K562 (cell line): ENCODE data around the gene FRMD4A. TPM values are rescaled to one million over a fixed set of nuclear protein-coding genes. Genes with fewer than 3 reads are reported as not detected.

Source experiments
- ATAC-seq: fragments of 200-7000 bp; cut with Tn5 transposase; 3 replicates; pipeline ENCODE4 v1.9.1; 2020; ENCODE audit warnings: moderate library complexity
- BruUV-seq: library from RNA; stranded (reverse); fragments of 400-500 nt; replicated peaks from 2 replicates; lab custom pipeline; 2021; lab: Mats Ljungman, UMichigan
- CTCF ChIA-PET: fragments of 300-600 bp; formaldehyde crosslinking; extraction: SDS; loops from one replicate; lab custom pipeline; 2021; ENCODE audit warnings: low intra/inter-chr PET ratio; lab: Yijun Ruan, JAX
- POLR2A ChIA-PET: fragments of 300-600, 350-650 bp; sonication (Branson Sonifier 250); formaldehyde crosslinking; extraction: SDS; loops from one replicate; lab custom pipeline; 2021; ENCODE audit warnings: antibody characterized with exemption, inconsistent platforms; lab: Yijun Ruan, JAX
- DNase-seq, 4 experiments: peaks; one replicate each; pipeline versions ENCODE4 v3.0.0 to v3.0.0-alpha.2; 2011 to 2018; ENCODE audit warnings: low spot score in 3 of 4, mixed read lengths in 3 of 4; ENCODE audit errors: extremely low read depth in 1 of 4
- FAIRE-seq: peaks from 2 replicates; lab custom pipeline; 2011; peaks lifted over from hg19 to GRCh38; lab: Jason Lieb, UNC
- H2AFZ ChIP-seq: 2 replicates; pipeline ENCODE4 v1.6.0; 2011; ENCODE audit warnings: low read depth, low read length, control low read depth, inconsistent platforms
- H3K27ac ChIP-seq: fragments of 200-600 bp; 3 replicates; pipeline ENCODE4 v1.8.0; 2011; ENCODE audit warnings: low read depth, mild to moderate bottlenecking, control low read depth, inconsistent platforms, low read length, moderate library complexity, mixed read lengths; ENCODE audit errors: extremely low read depth
- H3K27me3 ChIP-seq, 2 experiments: fragments of 300-600 bp in 1 of 2; 2 replicates in 1 of 2; 3 replicates in 1 of 2; pipeline versions ENCODE4 v1.6.0 to v1.8.0; 2011; ENCODE audit warnings: inconsistent platforms in 2 of 2, low read length in 2 of 2, mild to moderate bottlenecking in 1 of 2, mixed read lengths in 1 of 2, moderate library complexity in 1 of 2; ENCODE audit not compliant: control insufficient read depth in 2 of 2, insufficient read depth in 2 of 2
- H3K36me3 ChIP-seq: fragments of 300-600 bp; 3 replicates; pipeline ENCODE4 v1.8.0; 2011; ENCODE audit warnings: mild to moderate bottlenecking, low read length, inconsistent platforms; ENCODE audit not compliant: control insufficient read depth, insufficient read depth
- H3K4me1 ChIP-seq, 2 experiments: fragments of 200-600 bp in 1 of 2; replicated peaks in 1 of 2; 2 replicates in 1 of 2; 3 replicates in 1 of 2; pipeline versions ENCODE4 v1.5.1 to v1.8.0; 2011; ENCODE audit warnings: inconsistent platforms in 2 of 2, low read length in 2 of 2, mild to moderate bottlenecking in 1 of 2, mixed read lengths in 1 of 2, moderate library complexity in 1 of 2; ENCODE audit not compliant: control insufficient read depth in 2 of 2, insufficient read depth in 2 of 2
- H3K4me2 ChIP-seq: 2 replicates; pipeline ENCODE4 v1.6.1; 2011; ENCODE audit warnings: low read length, control low read depth, inconsistent platforms, mixed read lengths; ENCODE audit not compliant: insufficient read depth
- H3K4me3 ChIP-seq: fragments of 200-600 bp; sonication (generic), shearing (Covaris generic); 2 replicates; pipeline ENCODE4 v1.5.1; 2016; ENCODE audit warnings: control low read depth, inconsistent platforms
- H3K79me2 ChIP-seq: fragments of 200-600 bp; 3 replicates; pipeline ENCODE4 v1.8.0; 2011; ENCODE audit warnings: low read length, inconsistent platforms; ENCODE audit not compliant: control insufficient read depth, insufficient read depth
- H3K9ac ChIP-seq, 2 experiments: 2 replicates each; pipeline versions ENCODE4 v1.6.0 to v1.6.1; 2011; ENCODE audit warnings: low read depth in 2 of 2, low read length in 2 of 2, control low read depth in 1 of 2, inconsistent platforms in 1 of 2, mild to moderate bottlenecking in 1 of 2, mixed read lengths in 1 of 2; ENCODE audit not compliant: insufficient read depth in 1 of 2
- H3K9me1 ChIP-seq: one replicate; pipeline ENCODE4 v1.6.0; 2011; ENCODE audit warnings: inconsistent platforms, mild to moderate bottlenecking, low read length, moderate library complexity; ENCODE audit not compliant: control insufficient read depth, insufficient read depth
- H3K9me3 ChIP-seq: replicated peaks from 2 replicates; pipeline ENCODE4 v1.5.1; 2011; ENCODE audit warnings: low read depth, low read length, inconsistent platforms; ENCODE audit not compliant: control insufficient read depth, insufficient read depth
- H4K20me1 ChIP-seq: replicated peaks from 2 replicates; pipeline ENCODE4 v1.6.1; 2011; ENCODE audit warnings: low read length, inconsistent platforms, mixed read lengths; ENCODE audit not compliant: control insufficient read depth, insufficient read depth
- CBFA2T2 ChIP-seq: fragments of 450-650 bp; conservative IDR thresholded peaks from 2 replicates; pipeline ENCODE4 v1.6.1; 2017; ENCODE audit warnings: mild to moderate bottlenecking
- NFRKB ChIP-seq: fragments of 450-650 bp; IDR thresholded peaks from 2 replicates; pipeline ENCODE4 v1.6.1; 2016; ENCODE audit warnings: low read depth
- WGBS: fragments of 100-300 bp; shearing (Covaris generic); methylation state at CpG from one replicate; pipeline ENCODE4 v1.1.6; 2016; ENCODE audit warnings: low coverage, mixed read lengths; ENCODE audit not compliant: insufficient coverage; ENCODE audit errors: missing lambda C conversion rate; 5-methylcytosine and 5-hydroxymethylcytosine counted together
- in situ Hi-C: fragments of 300-500 bp; cut with MboI; formaldehyde crosslinking; loops from 4 replicates; pipeline ENCODE4 v1.15.0; 2018; ENCODE audit warnings: inconsistent platforms, mixed read lengths
- intact Hi-C: fragments of 100-400 bp; cut with micrococcal nuclease; formaldehyde crosslinking; loops from 2 replicates; pipeline ENCODE4 v1.14.2; 2022
- polyA plus RNA-seq, 8 experiments: library from polyadenylated mRNA; depleted of rRNA in 4 of 8; stranded (reverse) in 5 of 8; unstranded in 3 of 8; fragments of >200 nt; fragmentation: Nextera tagmentation in 2 of 8; fragmentation: Illumina TruSeq in 1 of 8; extraction: Ambion mirVana in 2 of 8; extraction: Trizol in 1 of 8; gene quantifications; 2 replicates each; pipeline versions ENCODE4 v1.2.1 to v1.2.3, GENCODE V29; 2011 to 2014; ENCODE audit warnings: inconsistent platforms in 1 of 8, missing spikeins in 1 of 8
- total RNA-seq, 7 experiments: library from RNA; depleted of rRNA in 6 of 7; stranded (reverse); fragments of >200 nt in 6 of 7; fragmentation: Illumina TruSeq in 2 of 7; extraction: Trizol in 2 of 7; gene quantifications; 2 replicates each; pipeline versions ENCODE4 v1.2.1 to v1.2.3, GENCODE V29; 2011 to 2021; ENCODE audit warnings: low replicate concordance in 1 of 7
- TF ChIP-seq, protein P1 (sequence below): fragments of 200-800 bp; sonication (Bioruptor generic); IDR thresholded peaks from 2 replicates; pipeline ENCODE4 v1.6.1; 2017; ENCODE audit warnings: missing genetic modification characterization, missing compliant biosample characterization
- TF ChIP-seq, protein P2 (sequence below): fragments of 450-650 bp; IDR thresholded peaks from 2 replicates; pipeline ENCODE4 v1.6.1; 2017; ENCODE audit warnings: mild to moderate bottlenecking, moderate library complexity

Gene FRMD4A
- total and polyA plus RNA-seq, 9 of the 15 experiments (the other 6 are each of a cell fraction or from before 2014, with no cell fraction given) = 0.80 to 5.2 (median 3.0) TPM

DNA sequence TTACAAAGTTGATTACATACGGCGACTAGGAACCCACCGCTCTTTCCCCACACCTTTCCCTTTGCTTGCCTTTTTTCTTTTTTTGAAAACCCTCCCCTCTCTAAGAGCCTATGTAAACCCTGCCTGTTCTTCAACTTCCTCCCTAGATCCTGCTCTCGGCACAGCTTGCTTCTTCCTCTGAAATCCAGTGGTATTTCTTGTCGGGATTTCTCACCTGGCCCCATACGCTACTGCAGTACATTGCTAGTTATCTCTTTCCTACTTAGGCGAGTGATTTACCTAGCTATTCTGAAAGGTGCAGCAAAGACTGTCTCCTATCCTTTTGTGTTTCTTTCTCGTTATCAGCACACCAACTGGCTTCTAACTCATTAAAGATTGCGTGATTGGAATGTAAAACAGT lies 372.9 kb downstream of the FRMD4A start:
- H3K79me2 ChIP-seq = no peaks in the 10 kb centered on the region
- H2AFZ ChIP-seq = no peak overlapping the region
- no peaks in the 10 kb centered on the region for H4K20me1 ChIP-seq
- H3K4me1 ChIP-seq = no peaks in the 10 kb centered on the region
- H3K4me2 ChIP-seq = no peak overlapping the region
- TF ChIP-seq, protein P1, sequence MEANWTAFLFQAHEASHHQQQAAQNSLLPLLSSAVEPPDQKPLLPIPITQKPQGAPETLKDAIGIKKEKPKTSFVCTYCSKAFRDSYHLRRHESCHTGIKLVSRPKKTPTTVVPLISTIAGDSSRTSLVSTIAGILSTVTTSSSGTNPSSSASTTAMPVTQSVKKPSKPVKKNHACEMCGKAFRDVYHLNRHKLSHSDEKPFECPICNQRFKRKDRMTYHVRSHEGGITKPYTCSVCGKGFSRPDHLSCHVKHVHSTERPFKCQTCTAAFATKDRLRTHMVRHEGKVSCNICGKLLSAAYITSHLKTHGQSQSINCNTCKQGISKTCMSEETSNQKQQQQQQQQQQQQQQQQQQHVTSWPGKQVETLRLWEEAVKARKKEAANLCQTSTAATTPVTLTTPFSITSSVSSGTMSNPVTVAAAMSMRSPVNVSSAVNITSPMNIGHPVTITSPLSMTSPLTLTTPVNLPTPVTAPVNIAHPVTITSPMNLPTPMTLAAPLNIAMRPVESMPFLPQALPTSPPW (CRISPR knock-in tag) = no peak
- TF ChIP-seq, protein P2, sequence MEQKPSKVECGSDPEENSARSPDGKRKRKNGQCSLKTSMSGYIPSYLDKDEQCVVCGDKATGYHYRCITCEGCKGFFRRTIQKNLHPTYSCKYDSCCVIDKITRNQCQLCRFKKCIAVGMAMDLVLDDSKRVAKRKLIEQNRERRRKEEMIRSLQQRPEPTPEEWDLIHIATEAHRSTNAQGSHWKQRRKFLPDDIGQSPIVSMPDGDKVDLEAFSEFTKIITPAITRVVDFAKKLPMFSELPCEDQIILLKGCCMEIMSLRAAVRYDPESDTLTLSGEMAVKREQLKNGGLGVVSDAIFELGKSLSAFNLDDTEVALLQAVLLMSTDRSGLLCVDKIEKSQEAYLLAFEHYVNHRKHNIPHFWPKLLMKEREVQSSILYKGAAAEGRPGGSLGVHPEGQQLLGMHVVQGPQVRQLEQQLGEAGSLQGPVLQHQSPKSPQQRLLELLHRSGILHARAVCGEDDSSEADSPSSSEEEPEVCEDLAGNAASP = no peak
- no peak for TF ChIP-seq NFRKB
- no peak for TF ChIP-seq CBFA2T2
- H3K9me1 ChIP-seq = no peaks in the 10 kb centered on the region
- no peak overlapping the region for H3K27ac ChIP-seq
- DNase-seq (no peak), FAIRE-seq (no peak), ATAC-seq (no peak)
- no TSS peak for BruUV-seq
- ChIA-PET POLR2A (interaction anchor here (0.9 kb wide), 1 partner anchor 9 kb away, joined by 4 read pairs; no protein-coding TSS in a partner anchor), CTCF (no interaction called here)
- in situ Hi-C loops = no loop called here
- 0% methylated on average over 9 of the region's 9 CpGs for WGBS
- no peaks in the 10 kb centered on the region for H3K9me3 ChIP-seq
- no peak overlapping the region for H3K4me3 ChIP-seq
- no peaks in the 10 kb centered on the region for H3K36me3 ChIP-seq
- peaks cover 12 to 24% of the 10 kb centered on the region in 2 experiments; a peak in 4 of 5 replicates for H3K27me3 ChIP-seq
- intact Hi-C loops = no loop called here
- no peak overlapping the region for H3K9ac ChIP-seq
